Embryonic facial prominence (tissue), 1 donor: ENCODE data around the gene UPK3A.
"Not testable (repeated sequence)": the region's sequence is repeated elsewhere in the genome, so short reads cannot be mapped to it uniquely, and the experiment has no call there.

Experiments
- DNase-seq: peaks from one replicate; pipeline ENCODE4 v3.0.0-alpha.2; 2016; ENCODE audit errors: extremely low spot score

UPK3A gene

DNA sequence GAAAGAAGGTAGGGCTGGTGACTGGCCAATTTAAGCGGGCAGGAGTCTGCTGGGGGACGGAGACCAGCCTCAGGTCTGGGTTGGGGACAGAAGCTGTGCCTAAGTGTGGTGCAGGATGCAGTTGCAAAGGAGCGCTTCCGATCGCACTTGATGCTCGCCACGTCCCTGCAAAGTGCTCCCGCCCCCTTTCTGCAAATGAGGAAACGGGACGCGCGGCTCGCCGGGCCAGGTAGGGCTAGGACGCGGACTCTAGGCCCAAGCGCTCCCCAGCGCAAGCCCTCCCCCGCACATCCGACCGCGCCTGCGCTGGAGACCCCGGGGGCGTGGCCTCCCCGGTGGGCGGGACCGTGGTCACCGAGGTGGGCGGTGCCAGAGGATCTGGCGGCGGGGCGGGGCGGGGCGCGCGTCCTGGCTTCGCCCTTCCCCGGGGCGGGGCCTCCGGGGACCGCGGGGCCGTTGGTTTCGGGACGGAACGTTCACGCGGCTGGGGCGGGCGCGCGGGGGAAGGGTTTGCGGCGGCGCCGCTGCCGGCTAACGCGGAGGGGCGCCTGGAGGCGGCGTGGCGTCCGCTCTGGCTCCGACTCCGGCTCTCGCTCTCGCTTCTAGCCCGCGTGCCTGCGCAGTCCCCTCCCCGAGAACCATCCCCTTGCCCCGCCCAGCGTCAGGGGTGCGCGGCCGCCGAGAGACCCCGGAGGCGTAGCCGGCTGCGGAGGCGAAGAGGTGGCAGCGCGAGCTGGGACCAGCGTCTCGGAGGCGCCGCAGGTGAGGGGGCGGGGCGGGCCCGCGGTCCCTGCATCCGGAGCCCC is 24.9 kb downstream of the UPK3A start, which contains the start of gene FAM118A:
FAM118A (plus strand) TSS at position 513 of the 806 bp plus-strand sequence. CDS start 12,446 bp downstream, outside the sequence.
- DNase-seq, result peak; percentile 81

DNA sequence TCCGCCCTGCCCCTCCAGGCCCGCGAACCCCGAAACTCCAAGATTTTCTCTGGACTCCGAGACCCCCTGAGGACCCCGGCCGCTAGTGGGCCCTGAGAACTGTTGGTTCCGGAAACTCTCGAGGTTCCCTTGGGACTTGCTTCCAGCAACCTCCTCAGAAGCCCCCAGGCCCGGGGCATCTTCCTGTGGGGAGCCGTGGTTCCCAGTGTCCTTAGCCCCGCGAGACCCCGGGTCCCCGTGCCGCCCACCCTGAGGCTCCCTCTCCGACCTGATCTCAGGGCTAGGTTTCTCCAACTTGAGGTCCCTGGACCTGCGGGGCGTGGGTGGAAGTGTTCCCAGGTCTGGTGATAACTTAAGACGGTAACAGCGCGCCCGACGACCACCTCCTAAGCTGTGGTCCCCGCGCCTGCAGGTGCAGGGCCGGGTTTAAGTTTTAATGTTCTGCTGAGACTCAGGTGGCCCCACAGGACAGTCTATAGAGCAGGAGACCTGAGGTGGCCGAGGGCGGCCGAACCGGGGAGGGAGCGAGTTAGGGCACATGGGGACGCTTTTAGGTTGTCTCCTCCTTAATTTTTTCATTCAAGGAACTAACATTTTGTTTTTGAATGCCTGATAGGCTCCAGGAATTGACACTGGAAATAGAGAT is 25.7 kb downstream of the UPK3A start:
- no peak for DNase-seq

DNA sequence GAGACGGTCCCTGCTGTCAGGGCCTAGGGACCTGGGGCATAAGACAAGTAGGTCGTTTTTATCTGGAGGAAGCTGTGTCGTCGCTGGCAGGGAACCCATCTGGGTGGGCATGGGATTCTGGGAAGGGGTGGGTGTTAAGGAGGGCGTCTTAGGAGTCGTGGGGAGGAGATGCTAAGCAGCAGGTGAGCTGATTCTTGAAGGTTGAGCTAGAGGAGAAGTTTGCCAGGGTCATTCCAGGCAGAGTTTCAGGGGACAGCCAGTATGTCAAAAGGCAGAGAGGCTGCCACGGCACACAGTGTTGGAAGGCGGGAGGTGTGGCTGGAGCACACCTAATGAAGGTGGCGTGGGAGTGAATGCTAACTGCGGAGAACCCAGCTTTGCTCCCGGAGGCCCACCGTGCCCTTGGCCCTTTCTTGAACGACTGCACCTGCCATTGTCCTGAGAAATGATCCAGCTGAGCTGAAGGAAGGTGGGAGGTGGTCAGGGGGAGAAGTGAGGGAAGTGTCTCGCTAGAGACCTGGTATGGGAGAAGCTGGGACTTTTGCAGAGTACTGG is 26.3 kb downstream of the UPK3A start:
- no peak for DNase-seq

DNA sequence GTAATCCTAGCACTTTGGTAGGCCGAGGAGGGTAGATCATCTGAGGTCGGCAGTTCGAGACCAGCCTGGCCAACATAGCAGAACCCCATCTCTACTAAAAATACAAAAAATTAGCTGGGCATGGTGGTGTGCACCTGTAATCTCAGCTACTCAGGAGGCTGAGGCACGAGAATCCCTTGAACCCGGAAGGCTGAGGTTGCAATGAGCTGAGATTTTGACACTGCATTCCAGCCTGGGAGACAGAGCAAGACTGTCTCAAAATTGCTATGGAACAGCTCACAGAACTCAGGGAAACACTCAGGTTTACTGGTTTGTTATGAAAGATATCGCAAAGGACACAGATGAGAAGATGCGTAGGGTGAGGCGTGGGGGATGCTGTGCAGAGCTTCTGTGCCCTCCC is 27.7 kb downstream of the UPK3A start:
- DNase-seq, result no peak

DNA sequence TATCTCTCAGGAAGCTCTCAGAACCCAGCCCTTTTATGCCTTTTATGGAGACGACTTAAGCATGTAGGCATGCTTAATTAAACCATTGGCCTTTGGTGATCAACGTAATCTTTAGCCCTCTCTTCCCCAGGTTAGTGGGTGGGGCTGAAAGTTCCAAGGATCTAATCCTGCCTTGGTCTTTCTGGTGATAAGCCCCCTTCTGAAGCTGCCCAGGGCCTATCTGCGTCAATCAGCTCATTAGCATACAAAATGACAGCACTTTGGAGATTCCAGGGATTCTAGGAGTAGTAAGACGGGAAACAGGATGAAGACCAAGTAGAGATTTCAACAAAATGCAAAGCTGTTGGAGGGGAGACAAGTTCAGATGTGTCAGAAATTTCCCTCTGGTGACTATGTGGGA is 28.1 kb downstream of the UPK3A start:
- DNase-seq, result no peak

DNA sequence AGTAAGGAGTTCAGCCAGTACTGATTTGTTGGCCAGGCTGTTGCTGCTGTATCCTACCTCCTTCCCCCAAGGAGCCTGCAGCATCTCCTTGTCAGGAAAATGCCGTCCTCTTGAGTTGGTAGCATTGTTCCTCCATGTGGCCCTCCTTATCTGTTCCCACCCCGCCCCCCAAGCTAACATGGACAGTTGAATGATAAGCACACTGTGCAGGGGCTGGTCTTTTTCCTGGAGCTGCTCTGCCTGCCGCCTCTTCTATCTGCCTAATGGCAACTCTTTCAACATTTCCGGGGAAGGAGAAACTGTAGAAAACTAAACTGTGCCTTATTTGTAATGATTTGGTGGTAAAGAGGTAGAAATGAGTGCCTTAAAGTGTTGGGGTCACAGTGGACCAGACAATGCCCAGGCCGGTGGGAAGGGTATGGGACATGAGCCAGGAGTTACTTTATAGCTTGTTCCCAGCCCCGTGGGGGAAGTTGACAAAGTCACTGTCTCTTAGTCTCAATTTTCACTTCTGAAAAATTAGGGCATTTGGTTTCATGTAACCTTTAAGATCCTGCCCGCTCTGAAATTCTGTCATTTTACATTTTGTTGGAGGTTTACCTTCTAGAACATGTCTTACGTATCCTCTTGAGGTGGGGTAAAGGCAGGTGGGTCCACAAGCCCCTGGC is 29.4 kb downstream of the UPK3A start:
- no peak for DNase-seq

DNA sequence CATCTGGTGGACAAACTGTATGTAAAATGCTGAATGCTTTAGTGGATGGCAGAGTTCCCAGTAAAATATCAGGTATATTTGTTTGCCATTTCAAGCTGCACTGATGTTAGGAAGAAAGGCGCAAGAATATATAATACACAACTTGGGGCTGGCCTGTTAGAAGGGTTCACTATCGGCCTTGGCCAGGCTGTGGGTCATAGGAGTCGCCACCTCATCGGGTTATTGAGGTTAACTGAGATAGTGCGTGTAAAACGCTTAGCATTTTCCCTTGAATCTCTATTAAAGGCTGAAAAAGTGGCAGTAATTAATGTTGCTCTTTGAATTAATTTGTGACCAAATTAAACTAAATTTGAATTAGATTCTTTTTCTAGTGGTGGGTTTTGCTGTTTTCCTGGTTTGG is 30.0 kb downstream of the UPK3A start:
- DNase-seq, result no peak

DNA sequence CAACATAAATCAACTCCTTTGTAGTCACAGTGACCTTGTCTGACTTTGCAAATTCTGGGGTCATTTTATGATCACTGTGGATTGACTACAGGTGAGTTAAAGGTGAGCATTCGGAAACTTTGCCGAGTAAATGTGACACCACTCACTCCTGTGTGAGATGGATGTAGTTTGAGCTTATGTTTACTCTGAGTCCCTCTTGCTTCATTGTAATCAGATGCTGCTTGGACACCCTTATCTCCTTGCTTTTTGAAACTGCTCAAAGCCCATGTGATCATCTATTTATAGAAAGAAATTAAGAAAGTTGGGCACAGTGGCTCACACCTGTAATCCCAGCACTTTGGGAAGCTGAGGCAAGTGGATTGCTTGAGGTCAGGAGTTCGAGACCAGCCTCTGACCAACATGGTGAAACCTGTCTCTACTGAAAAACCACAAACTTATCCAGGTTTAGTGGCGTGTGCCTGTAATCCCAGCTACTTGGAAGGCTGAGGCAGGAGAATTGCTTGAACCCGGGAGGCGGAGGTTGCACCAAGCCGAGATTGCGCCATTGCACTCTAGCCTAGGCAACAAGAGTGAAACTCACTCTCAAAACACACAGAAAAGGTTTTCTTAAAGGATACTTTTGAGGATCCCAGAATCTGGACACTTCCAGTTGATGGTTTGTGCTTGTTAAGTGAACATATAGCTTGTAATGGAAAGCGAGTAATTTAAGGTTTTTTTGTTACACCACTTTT is 32.2 kb downstream of the UPK3A start:
- no peak for DNase-seq

DNA sequence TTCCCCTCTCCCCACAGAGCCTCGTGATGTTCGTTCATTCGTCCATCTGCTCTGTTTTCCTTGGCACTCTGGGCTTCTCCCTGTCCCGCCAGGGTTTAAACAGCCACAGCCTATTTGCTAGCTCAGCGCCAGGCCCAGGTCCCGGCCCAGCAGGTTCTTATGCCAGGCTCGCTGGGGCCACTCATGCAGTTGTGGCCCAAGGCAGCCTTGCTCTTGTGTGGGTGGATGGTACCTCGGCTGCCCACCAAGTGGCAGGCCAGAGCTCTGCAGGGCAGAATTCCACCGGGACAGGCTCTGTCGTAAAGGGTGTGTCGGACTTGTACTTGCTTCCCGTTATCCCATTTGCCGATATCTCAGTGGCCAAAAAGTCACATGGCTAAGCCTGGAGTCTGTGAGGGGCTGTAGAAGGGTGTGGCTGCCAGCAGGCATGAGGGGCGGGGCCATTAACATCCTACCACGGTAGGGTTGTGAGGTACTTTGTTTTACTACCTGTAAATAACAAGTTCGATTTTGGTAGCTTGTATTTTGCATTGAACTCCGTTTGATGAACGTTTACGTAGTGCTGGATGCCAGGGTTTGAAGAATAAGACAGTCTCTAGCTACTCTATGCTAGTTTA is 32.9 kb downstream of the UPK3A start:
- DNase-seq, result no peak

DNA sequence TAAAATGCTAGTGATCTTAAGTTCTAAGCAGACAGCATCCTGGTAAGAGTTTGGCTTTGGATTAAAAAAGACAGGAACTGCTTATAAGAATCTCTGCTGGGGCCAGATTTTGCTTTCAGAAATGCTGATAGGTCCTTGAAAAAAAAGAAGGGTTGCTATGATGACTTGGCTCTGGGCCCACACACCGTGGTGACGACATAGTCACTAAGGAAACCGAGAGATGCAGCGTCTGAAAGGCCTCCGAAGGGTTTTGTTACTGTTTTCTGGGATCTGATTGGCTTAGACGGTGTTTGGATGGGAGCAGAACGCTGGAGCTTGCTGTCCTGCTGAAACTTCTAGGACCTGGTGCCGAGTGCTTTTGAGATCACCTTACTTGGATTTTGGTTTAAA is 33.4 kb downstream of the UPK3A start:
- DNase-seq, result peak; percentile 86

DNA sequence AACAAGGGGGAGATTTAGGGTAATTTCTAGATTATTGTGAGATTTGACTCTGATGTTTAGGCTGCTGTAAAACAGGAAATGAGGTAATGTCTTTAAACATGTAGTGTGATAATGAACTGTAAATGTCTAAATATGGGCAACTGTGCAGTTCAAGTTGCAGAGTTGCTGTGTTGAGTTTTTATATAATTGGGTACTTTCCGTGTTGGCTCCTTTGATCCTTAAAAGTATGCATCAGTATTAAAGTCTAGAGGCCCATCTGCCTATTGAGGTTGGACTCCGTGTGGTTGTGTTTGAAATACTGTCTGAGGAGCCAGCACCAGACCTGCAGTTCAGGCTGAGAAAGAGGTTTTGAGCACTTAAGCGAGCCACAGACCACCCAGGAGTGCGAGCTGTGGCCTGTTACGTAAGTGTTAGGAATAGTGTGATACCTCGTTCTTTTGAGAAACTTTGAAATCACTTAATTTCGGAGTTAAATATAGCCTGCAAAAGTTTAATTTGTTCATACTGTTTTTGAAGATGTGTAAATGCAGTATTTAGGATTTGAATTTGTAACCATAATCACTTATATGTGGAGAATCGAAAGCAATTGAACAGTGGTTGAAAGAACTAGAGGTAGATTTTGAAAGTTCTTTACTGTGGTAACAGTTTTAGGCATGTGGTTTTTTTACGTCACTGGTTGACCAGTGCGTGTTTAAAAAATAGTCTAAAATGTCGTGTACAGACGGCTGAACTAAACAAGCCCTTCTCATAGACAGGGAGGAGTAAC is 34.0 kb downstream of the UPK3A start:
- peak; percentile 38 for DNase-seq

DNA sequence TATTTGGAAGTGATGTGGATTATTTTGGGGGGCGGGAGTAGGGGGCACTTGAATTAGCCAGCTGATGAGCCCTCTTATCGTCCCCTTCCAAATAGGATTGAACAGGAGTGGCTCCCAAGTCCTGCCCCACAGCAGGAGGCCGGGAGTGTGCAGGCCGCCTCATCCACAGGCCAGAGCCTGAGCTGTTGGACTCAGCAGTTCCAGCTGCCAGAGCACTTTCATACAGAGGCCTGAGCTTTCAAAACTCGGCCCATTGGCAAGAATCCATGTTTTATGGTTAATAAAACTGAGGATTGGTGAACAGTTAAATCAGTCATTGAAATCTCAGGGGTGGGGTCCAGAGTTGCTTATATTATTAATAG is 34.6 kb downstream of the UPK3A start:
- DNase-seq, result no peak

DNA sequence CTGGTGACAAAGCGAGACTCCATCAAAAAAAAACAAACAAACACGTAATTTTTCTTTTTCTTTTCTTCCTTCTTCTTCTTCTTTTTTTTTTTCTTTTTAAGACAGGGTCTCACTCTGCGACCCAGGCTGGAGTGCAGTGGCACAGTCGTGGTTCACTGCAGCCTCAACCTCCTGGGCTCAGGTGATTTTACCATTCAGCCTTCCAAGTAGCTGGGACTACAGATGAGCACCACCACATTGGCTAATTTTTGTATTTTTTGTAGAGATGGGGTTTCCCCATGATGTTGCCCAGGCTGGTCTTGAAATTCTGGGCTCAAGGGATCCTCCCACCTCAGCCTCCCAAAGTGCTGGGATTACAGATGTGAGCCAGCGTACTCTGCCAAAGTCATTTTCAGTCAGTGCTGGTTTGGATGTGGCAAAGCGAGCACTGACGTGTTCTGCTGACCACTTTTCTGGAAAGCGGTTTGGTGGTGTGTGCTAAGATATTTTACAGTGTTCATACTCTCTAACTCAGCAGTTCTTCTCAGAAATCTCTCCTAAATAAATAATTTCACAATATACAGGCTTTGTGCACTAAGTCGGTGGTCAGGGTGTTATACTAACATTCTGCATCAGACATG is 35.7 kb downstream of the UPK3A start:
- DNase-seq, result no peak

DNA sequence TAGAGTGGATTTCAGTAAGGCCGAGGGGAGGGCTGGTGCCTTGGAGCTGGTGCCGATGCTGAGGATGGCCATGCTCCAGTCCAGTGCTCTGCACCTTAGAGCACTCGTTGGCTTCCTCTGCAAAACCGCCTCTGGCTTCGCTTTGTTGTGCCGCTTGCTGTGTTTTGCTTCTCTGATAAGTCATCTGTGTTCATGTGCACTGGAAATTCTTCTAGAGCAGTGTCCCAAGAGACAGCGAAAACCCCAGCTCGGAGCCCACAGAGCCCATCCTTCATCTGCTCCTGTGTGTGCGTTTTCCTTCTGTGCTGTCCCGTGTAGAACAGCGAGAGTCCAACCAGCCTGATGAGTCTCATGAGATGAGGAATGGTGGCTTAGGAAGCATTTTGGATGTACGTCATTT is 37.1 kb downstream of the UPK3A start:
- no peak for DNase-seq

DNA sequence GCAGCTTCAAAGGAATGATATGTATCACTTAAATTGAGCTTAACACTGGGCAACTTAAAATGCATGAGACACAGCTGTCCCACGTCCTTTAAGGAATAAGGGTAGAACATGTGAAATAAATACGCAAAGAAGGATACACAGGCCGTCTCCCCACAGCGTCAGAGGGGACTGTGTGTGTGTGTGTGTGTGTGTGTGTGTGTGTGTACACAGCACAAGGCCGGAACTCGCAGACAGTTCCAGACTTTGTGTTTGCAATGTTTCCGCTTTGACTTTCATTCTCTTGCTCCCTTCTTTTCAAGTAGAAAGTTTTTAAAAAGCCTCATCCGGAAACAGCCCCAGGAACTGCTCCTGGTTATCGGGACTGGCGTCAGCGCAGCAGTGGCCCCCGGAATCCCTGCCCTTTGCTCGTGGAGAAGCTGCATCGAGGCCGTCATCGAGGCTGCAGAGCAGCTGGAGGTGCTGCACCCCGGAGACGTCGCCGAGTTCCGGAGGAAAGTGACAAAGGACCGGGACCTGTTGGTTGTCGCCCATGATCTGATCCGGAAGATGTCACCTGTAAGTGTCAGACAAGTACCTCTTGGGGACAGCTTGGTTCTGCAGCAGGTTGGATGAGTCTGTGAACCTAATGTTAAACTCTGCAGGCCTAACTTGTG is 38.2 kb downstream of the UPK3A start:
- no peak for DNase-seq

DNA sequence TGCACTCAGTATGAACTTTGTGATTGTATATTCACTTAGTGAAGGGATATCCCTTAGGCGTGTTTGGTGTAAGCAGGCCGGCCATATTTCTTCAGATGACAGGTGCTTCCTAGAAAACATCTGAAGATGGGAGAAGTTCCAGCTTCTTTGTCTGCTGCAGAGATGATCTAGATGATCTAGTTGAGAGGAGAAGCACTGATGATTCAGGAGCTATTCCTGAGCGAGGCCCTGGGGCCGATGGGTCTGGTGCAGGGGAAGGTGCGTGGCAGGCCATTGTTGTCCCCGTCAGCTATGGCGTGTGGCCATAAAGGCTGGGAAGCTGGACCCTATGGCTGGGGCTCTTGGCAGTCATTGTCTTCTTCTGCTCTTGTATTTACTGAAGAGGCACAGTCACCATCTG is 38.9 kb downstream of the UPK3A start:
- DNase-seq, result no peak

DNA sequence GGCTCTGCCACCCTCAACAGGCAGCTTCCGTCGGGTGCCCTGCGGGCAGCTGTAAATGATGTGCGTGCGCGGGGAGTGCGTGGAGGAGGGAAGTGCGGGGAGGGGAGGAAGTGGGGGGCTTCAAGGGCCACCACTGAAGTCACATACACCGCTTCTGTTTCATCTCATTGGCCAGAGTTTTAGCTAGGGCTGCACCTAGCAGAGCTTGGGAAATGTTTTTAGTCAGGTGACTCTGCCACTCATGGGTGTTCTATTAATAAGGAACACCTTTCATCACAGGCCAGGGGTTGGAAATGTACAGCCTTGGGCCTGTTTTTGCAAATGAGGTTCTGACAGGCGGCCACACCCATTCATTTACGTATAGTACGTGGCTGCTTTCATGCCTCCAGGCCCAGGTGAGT is 39.6 kb downstream of the UPK3A start:
- no peak for DNase-seq

DNA sequence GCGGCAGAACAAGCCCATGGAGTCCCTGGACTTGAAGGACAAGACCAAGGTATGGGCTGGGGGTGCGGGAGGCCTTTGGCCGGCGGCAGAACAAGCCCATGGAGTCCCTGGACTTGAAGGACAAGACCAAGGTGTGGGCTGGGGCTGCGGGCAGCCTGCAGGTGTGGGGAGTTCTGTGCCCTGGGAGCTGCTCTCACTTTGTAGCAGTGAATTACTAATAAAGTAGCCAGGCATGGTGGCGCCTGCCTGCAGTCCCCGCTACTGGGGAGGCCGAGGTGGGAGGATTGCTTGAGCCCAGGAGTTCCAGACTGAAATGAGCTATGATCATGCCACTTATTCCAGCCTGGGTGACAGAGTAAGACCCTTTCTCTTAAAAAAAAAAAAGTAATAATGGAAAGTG is 43.5 kb downstream of the UPK3A start:
- not testable (repeated sequence) for DNase-seq

DNA sequence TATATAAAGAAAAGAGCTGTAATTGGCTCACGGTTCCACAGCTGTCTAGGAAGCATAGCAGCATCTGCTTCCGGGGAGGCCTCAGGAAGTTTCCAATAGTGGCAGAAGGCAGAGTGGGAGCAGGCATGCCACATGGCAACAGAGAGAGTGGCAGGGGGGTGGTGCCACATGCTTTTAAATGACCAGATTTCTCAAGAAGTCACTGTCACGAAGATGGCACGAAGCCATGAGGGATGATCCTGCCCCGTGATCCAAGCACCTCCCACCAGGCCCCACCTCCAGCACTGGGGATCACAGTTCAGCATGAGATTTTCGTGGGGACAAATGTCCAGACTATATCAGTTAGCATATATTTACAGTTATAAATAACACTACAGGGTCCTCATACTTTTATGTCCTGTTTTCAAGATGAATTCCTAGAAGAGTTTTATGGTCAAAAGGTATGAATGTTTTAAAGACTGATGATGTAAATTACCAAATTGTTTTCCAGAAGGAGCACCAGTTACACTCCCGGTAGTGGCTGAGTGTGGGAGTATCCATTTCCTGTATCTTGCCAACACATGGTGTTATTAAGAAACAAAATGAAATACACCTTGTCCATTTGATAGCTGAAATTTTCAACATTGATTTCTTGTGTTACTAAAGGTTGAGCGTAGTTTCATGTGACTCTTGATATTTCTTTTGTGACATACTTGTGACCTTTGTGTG is 44.2 kb downstream of the UPK3A start:
- DNase-seq, result no peak
